ENCODE data around the gene UGDH. TPM values are rescaled to one million over a fixed set of nuclear protein-coding genes. Genes with fewer than 3 reads are reported as not detected.
A peak's percentile ranks its signal among the peaks of the same experiment; 100 is the strongest.
"Not testable (repeated sequence)": the region's sequence is repeated elsewhere in the genome, so short reads cannot be mapped to it uniquely, and the experiment has no call there.

UGDH gene
- polyA plus RNA-seq, 10 donors: 38.7 to 66.1 (median 50.0) TPM

DNA sequence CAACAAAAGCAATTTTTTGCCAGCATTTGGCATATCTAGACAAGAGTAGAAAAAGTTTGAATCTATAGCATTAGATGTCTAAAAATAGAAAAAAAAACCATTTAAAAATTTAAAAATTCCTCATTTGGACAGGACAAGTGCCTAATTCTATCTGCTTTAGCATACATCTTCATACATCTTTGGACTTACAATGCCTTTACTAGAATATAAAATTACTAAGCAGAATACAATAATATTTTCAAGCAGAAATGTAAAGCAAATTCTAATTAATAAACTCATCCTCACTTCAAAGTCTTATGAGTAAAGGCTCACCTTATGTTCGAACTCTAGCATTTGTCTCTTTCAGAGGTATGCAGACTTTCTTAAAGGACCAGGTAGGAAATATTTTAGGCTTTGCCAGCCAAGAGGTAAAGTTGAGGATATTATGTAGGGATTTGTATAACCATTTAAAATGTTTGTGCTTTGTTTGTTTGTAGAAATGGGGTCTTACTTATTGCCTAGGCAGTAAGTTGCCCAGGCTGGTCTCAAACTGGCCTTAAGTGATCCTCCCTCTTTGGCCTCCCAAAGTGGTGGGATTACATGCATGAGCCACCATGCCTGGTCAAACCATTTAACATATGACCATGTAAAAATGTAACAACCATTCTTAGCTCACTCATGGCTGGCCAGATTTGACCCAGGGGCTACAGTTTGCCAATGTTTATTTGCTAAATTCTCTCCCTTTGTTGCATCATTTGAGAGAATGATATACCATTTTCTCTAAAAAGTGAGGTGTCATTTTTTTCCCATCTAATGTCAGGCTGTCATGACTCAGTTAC, 29.1 kb downstream of the UGDH start:
- no peak for DNase-seq

DNA sequence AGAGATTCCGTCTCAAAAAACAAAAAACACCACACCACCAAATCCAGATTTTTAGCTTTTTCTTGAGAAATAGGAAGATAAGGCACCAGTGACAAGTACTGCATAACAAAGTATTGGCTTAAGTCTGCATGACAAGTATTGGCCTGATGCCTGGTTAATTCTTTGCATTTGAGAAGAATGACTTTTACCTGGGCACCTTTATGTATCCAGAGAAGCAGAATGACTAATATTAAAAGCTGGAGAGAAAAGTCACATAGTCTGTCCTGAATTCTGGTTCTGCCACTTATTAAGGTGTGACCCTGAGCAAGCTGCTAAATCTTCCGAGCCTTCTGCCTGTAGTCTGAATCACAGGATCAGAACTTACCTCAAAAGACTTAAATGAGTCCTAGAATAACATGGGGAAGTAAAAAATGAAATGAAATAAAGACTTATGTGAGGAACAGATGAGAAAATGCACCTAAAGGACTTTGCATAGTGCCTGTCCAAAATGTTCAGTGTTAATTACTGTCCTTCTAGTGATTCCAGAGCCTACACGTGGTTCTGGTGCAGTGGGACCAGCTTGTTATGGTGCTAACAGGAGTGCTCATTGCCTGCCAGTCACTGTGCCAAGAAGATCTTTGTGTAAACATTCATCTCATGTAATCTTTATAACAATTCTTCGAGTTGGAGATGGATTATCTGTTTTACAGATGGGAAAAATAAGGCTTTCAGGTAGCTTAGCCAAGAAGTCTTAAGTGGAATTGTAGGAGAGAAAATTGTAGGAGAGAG, 31.6 kb downstream of the UGDH start:
- peak in 1 of 3 donors; percentile 14 for DNase-seq

DNA sequence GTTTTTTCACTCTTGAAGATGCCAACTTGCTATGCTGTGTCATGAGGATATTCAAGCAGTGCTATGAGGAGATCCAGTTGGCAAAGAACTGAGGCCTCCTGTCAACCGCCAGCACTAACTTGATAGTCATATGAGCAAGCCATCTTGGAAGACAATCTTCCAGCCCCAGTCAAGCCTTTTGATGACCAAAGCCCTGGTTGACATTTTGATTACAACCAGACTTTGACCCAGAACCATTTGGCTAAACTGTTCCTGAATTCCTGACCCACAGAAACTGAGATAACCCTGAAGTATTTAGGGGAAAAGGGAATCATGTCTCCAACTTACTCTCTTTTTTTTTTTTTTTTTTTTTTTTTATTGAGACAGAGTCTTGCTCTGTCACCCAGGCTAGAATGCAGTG, 32.9 kb downstream of the UGDH start:
- no peak for DNase-seq

DNA sequence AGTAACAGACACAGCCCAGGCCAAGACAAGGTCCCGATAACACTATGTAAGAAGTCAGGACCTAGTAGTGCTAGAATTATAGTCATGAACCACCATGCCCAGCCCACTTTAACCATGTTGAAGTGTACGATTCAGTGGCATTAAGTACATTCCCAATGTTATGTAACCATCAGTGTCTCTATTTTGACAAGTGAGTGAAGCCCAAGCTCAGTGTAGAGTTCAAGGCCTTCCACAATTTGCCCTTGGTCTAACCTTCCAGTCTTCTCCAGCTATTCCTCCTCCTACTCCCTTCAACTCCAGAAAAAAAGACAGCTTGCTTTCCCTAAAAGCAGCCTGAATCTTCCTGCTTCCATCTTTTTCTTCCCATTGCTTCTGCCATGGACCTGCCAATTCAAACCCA, 36.9 kb downstream of the UGDH start:
- no peak for DNase-seq

DNA sequence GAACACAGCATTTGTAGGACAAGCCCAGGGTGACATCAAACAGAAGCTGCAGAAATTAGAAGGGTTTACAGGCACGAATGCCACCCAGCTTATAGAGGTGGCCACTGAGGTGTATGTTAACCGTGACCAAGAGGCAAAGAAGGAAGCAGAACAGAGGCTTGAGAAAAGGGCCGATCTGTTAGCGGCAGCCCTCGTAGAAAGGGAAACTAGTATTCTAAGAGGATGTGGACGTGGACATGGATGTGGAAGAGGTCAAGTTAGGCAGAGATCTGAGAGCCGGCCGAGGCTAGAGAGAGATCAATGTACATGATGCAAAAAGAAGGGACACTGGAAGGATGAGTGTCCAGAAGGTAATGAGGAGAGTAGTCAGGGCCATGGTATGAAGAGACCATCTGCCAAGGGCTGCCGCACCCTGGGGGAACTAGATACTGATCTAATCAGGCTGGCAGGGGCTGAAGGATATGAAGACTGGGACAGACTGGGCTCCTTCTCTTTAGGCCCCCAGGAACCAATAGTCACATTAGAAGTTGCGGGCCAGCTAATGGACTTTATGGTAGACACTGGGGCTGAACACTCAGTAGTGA, 40.9 kb downstream of the UGDH start:
- no peak for DNase-seq

DNA sequence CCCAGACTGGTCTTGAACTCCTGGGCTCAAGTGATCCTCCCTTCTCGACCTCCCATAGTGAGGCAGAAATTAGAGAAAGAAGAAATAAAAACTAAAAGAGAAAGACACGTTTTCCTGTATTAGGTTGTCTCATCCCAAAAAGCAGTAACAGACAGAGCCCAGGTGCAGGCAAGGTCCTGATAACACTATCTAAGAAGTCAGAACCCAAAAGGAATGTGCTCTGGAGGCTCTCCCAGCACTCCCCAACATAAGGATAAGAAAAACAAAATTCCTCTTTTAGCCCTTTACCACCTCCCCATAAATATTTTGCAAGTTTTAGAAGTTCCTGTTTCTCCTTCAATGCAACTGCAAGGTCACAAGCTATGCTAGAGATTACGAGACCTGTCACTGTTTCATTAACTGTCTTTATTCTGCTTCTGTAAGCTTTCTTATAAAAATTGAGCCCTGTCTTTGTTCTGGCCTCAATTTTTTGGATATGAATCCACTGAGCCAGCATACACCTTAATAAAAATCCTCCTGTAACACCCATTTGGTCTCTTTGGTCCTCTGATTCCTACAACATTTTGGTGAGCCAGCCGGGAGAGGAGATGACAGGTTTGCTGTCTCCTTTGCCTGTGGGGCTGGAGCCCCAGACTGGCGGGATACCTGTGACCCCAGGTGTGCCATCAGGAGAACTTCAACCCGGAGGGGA, 42.5 kb downstream of the UGDH start:
- DNase-seq: no peak

DNA sequence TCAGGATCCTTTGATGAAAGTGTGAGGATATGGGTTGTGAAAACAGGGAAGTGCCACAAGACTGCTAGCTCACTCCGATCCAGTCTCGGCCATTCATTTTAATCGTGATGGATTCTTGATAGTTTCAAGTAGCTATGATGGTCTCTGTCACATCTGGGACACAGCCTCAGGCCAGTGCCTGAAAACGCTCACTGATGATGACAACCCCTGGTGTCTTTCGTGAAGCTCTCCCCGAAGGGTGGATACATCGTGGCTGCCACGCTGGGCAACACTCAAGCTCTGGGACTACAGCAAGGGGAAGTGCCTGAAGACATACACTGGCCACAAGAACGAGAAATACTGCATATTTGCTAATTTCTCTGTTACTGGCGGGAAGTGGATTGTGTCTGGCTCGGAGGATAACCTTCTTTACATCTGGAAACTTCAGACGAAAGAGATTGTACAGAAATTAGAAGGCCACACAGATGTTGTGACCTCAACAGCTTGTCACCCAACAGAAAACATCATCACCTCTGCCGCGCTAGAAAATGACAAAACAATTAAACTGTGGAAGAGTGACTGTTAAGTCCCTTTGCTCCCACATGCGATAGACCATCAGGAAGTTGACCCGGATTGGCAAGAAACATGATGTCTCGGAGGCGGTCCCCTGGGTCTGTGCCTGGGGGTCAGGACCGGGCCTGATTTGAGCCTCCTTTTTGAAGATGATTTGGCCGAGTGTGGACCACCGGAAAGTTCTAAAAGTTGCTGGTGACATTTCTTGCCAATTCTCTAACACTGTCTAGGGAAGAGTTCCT, 46.1 kb downstream of the UGDH start:
- peak in 1 of 3 donors; percentile 16 for DNase-seq

DNA sequence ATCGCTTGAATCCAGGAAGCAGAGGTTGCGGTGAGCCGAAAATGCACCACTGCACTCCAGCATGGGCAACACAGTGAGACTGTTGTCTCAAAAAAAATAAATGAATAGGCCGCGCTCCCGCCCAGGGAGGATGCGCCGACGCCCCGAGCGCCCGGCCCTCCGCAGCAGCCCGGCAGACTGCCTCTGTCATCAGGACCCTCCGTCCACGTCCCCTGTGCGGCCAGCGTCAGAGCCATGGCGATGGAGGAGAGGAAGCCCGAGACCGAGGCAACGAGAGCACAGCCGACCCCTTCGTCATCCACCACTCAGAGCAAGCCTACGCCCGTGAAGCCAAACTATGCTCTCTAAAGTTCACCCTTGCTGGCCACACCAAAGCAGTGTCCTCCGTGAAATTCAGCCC, 47.0 kb downstream of the UGDH start:
- DNase-seq: no peak

DNA sequence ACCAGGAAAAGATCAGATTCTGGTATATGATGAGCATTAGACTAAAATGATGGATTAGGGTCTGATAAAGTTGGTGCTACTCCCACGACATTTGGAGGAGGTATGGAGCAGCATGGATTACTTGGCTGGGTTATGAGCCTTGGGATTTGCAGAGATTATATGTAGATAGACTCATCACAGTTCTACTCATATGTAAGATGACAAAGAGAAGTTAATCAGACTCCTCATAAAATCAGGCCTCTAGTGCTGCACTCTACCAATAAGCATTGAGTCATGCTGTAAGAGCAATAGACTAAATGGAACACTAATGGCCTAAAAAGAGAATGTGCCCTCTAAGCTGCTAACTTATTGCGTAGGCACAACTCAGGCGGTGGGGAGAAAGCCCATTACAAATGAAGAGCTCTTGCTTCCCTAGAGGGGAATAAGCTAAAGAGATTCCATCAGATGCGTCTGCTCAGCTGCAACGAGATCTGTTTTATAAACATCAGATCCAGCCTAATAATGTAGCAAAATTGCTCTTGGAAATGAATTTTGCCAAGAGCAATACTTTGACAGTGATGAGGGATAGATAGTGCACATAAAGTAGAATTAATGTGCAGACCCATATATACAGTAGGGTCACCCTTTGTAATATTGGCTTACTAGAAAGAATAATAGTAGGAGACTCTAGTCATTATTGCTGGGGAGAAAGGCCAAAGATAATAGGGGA, 50.9 kb downstream of the UGDH start:
- no peak for DNase-seq

DNA sequence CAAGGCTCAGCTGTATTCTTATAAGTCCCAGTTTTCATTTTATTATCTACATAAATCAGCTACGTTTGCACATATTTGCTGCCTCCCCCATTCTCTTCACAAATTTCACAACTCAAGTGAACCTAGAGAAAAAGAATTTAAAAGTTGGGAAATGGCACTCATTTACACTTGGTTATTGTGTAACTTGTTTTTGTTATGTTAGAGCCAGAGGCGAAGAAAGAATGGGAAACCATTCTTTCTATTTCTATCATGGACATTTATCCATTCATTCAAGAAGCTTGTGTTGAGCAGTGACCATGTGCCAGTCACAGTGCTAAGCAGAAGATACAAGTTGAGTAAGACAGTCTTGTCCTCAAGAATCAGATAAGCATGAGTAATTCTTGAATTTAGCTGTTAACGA, 54.8 kb downstream of the UGDH start:
- no peak for DNase-seq

DNA sequence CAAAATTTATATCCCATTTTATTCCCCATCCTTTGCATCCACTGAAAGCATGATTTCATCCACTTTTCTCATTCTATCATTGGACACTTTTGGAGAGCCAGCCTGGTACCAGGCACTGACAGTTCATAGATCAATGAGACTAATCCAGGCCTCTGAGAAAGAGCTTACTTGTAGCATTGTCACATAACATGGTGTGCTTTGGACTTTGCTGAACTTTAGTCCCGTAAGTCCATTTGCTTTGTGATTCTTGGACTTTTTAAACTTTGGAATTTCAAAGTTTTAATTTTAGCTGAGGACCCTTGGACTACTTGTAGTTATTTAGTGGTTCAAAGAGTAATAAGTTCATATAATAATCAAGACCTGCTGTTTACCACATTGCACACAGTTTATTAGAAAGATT, 56.8 kb downstream of the UGDH start:
- DNase-seq: no peak

DNA sequence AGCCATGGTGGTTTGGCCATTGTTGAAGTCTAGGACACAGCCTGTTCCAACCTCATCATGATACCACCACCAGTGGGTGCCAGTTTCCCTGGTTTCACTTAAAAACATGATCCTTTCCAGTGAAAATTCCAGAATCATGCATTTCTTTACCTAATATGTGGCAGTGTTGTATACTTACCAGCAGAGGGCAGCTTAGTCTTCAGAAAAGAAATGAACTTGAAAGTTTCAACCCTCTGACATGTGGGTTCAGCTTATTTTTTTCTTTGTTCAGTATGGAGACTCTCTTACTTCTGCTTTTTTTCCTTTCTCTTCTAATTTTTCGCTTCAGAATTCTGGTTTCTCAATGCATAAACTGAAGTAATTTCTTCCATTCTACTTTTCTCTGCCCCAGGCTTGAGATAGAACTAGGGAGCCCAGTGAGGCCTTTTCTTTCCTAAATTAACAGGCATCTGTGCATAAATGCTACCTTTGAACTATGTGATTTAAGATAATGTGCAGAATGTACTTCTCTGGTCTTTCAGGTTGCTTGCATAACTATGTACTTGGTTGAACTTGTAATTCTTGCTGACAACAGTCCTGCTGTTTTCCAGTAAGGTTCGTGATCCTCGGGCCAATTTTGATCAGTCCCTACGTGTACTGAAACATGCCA, 57.7 kb downstream of the UGDH start:
- peak; percentile 54 to 78 (median 71) for DNase-seq

DNA sequence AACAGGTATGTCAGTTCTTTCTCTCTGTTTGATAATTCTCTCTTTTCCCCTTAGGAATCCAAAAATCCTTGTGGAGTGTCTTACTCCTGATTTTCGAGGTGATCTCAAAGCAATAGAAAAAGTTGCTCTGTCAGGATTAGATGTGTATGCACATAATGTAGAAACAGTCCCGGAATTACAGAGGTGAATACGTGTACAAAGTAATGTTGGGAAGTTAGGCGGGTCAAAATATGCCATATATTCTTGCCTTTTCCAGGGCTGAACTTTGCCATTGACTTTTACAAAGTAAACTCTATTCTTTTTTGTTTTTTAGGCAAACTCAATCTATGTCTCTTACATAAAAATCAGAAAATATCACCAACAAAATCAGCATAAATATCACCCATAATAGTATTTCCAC, 59.8 kb downstream of the UGDH start:
- DNase-seq: no peak

DNA sequence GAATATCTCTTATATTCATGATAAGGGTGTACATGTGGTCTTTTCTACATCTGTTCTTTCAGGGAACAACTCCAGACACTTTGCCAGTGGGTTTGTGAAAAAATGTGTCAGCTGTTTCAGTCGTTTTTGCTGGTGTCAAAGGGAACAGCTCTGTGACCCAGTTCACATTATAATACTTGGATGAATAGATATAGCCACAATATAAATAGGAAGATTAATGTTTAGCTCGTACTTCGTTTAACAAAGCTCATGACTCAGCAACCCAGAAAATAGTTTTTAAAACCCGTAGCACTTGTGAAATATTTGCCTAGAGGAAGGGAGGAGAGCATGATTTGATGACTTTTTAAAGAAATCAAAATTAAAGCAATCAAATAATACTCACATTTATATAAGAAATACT, 60.5 kb downstream of the UGDH start:
- DNase-seq: no peak

DNA sequence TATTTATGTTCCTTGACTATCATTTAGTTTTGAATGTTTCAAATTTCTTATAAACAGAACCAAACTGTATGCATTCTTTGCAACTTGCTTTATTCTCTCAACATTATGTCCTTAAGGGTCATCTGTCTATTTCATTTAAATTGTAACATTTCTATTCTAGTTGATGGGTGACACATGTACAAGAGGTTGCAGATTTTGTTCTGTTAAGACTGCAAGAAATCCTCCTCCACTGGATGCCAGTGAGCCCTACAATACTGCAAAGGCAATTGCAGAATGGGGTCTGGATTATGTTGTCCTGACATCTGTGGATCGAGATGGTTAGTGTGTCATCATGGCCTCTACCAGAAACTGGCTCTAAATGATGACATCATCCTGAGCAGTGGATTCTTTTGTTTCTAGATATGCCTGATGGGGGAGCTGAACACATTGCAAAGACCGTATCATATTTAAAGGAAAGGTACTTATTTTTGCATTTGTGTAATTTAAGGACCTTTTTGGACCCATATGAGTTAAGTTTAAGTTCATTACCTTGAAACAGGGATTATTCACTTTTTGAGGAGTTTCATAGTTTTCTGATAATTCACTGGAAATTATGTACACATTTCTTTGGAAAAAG, 62.2 kb downstream of the UGDH start:
- peak in 1 of 3 donors; percentile 48 for DNase-seq

DNA sequence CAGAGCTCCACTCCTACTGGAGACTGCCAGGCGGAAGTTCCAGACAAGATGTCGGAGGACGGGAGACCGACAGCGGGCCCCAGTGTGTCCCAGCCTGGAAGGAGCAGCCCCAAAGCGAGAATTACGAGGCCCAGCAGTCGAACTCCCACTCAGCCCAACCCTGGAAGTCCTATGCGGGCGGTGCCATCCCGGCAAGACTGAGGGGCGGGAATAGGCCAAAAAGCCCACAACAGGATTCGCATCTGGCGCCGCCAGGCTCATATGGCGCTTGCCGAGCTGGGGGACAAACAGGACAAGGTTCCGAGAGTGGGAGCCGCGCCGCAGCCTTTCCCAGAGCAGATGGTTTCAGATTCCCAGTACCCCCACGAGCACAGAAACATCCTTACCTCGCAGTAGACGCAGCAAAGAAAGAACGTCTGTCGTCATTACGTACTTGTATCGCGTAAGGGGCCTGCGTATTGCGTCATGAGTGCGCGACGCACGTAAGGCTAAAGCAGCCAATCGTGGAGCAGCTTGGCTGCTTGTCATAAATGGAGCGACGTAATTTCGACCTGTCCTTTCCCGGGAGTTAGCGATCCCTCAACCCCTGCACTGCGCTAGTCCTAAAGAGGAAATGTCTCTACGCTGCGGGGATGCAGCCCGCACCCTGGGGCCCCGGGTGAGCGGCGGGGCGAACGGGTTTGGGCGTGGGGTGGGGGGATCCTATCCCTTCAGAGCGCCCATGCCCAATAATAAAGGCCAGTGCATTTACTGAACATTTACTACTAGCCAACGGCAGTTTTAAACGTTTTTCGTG, 68.5 kb downstream of the UGDH start, which contains the start of the genes LIAS and RPL9:
Gene LIAS (plus strand): TSS at position 552 of the 796 bp plus-strand sequence. CDS start 62 bp downstream, at position 614.
Gene RPL9 (minus strand): TSS at position 418 of the 796 bp plus-strand sequence. CDS start 483 bp downstream, outside the sequence.
- peak; percentile 99 for DNase-seq

DNA sequence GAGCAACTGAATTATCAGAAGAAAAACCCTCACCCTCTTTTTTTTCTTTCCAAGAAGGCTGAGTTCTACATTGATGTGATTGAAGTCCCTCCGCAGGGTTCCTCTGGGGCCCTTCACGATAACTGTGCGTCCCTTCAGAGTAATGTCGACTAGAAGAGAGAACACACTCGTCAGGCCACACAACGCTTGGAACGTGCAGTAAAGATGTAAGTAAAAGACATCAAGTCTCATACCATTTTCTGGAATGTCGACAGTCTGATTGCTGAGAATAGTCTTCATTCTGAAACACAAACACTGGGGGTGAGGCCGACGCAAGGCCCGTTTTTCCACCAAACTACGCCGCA, 69.1 kb downstream of the UGDH start:
- DNase-seq: not testable (repeated sequence)

DNA sequence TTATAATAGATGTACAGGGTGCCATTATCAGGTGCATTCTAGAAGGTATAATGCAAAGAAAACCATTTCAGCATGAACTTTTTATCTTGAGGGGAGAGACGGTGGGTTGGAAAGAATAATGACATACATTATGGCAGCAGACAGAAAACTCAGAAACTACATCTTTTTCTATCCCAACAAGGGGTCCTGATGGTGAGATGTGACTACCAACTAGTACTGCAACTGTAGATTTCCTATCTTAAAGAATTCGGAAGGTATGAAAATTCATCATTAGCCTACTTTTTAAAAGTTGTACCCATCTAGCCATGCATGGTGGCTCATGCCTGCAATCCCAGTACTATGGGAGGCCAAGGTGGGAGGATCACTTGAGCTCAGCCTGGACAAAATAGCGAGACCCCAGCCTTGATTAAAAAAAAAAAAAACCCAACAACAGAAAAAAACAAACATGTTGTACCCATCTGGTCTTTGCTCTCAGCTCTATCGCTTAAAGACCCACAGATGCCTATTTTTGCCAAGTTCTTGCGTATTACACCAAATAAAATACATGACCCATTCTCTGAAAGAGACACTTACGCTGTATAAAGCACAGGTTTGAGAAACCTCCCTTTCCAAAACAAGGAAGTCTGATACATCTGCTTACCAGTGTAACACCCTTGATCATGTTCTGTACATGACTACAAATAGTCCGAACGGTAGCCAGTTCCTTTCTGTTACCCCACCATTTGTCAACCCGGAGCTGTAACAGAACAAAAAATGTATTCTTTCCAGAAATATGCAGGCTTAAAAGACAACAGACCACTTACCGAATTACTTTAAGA, 70.1 kb downstream of the UGDH start:
- no peak for DNase-seq
